Jurkat, Clone E6-1 (cell line): Measurements from ENCODE around the gene OR8B12.
"Not testable (repeated sequence)": the region's sequence is repeated elsewhere in the genome, so short reads cannot be mapped to it uniquely, and the experiment has no call there.

Source experiments
- DNase-seq: peaks from one replicate; pipeline ENCODE4 v3.0.0-alpha.2; 2011; ENCODE audit warnings: low read depth, low spot score
- H3K4me3 ChIP-seq: 2 replicates; pipeline ENCODE4 v1.5.1; 2011; ENCODE audit warnings: mild to moderate bottlenecking, low read length, control low read depth, moderate library complexity

The OR8B12 gene

GRCh38 chr11:124535552-124536232 lies 7.8 kb downstream of the OR8B12 start:
- no peak overlapping the region for H3K4me3 ChIP-seq
- no peak for DNase-seq

DNA sequence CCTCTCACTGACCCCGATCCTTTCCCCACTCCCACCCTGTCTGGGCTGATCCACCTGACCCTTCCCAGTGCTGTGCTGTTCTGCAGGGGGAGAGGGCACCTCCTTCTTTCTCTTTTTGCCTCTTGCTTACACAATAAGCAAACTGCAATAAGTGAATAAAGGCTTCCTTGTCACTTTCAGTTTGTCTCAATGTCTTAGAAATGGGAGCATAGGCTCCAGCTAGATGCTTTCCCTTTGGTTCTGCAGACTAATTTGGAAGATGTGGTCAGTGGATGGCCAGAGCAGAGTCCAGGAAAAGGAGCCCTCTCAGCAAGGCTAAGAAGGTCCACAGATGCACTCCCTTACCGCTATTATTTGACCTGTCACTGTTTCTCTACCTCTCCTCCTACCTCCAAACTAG lies 9.4 kb downstream of the OR8B12 start:
- no peak for DNase-seq
- no peak overlapping the region for H3K4me3 ChIP-seq

GRCh38 chr11:124533626-124534025 lies 9.8 kb downstream of the OR8B12 start:
- DNase-seq = no peak
- no peak overlapping the region for H3K4me3 ChIP-seq

GRCh38 chr11:124520550-124520854 lies 23.0 kb downstream of the OR8B12 start:
- H3K4me3 ChIP-seq = no peak overlapping the region
- DNase-seq = no peak

- DNase-seq = no peak
- H3K4me3 ChIP-seq = no peak overlapping the region
These were observed 23.5 kb downstream of the OR8B12 start for GRCh38 chr11:124519850-124520549.

- H3K4me3 ChIP-seq = no peak overlapping the region
- no peak for DNase-seq
These were observed 24.4 kb downstream of the OR8B12 start for GRCh38 chr11:124518989-124519451.

DNA sequence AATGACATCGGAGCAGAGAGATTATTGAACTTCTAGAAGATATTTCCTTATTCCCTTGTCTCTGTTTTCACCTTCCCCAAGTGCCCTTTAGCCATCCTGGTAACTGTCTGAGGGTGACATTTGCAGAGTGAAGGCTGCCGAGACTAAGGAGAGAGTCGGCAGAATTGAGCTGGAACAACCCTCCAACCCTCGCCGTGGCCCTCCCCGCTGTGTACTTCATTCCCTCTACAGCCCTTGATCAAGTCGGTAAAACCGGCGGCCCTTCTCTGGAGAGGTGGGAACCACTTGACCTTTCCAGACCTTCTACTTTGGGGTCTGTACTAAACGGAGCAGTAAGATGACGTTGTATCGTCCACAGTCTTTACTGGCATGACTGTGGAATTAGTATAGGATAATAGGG lies 26.1 kb downstream of the OR8B12 start:
- DNase-seq = no peak
- no peak overlapping the region for H3K4me3 ChIP-seq

DNA sequence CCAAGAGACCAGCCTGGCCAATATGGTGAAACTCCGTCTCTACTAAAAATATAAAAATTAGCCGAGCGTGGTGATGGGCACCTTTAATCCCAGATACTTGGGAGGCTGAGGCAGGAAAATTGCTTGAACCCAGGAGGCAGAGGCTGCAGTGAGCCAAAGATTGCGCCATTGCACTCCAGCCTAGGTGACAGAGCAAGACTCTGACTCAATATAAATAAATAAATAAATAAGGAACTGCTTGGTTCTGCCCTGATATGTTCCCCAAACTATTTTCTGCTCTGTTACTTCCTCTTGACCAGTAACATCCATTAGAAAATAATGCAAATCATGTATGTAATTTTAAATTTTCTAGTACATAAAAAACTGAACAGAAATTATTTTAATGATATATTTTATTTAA lies 28.8 kb downstream of the OR8B12 start:
- not testable (repeated sequence) for H3K4me3 ChIP-seq, DNase-seq

- no peak overlapping the region for H3K4me3 ChIP-seq
- DNase-seq = no peak
These were observed 29.3 kb downstream of the OR8B12 start for GRCh38 chr11:124514131-124514530.

DNA sequence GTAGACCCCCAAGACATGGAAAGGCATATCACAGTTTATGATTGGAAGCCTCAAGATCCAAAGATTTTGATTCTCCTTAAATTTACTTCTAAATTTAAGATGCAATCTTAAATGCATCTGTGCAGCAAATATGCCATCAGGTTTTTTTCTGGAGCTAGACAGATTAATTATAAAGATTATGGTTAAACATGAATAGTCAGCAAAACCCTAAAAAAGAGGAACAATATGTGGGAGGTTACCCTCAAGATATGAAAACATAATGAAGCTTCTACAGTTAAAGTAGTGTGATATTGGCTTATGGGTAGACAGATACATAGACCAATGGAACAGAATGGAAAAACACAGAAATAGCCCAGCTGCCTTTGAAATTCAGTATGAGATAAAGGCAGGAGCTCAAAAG lies 31.7 kb downstream of the OR8B12 start:
- no peak overlapping the region for H3K4me3 ChIP-seq
- no peak for DNase-seq

DNA sequence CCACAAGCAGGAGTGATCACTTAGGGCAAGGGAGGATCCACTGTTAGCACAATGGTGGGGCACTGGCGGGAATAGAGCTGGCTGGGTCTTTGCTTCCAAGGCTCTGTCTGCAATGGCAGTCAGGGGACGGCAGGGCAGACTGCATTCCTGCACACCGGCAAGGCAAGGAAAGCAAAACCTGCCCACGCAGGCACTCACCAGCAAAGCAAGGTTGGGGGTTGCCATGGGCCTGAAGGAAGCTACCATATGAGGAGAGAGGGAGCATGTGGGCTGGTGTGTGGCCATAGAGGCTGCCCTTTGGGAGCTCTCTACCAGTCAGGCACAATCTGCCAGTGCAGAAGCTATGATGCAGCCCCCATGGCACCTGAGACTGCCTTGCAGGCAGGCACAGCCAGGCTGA lies 33.2 kb downstream of the OR8B12 start:
- DNase-seq = no peak
- no peak overlapping the region for H3K4me3 ChIP-seq

DNA sequence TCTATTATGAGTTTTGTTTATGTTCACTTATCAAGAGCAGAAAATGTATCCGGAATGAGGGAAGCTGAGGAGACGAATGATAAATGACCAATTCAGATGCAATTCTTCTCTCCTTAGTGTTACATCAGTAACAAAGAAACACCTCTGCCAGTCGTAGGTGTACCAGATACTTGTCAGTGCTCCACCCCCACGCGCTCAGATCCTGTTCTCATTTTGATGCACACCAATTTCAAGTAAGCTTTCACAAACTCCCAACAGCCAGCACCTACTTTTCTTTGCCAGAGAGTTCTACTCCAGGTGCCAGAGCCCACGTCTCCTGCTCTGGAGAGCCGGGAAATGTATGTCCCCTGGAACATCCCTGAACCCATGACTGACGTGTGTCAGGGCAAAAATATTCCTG lies 43.7 kb downstream of the OR8B12 start:
- no peak overlapping the region for H3K4me3 ChIP-seq
- DNase-seq = no peak

DNA sequence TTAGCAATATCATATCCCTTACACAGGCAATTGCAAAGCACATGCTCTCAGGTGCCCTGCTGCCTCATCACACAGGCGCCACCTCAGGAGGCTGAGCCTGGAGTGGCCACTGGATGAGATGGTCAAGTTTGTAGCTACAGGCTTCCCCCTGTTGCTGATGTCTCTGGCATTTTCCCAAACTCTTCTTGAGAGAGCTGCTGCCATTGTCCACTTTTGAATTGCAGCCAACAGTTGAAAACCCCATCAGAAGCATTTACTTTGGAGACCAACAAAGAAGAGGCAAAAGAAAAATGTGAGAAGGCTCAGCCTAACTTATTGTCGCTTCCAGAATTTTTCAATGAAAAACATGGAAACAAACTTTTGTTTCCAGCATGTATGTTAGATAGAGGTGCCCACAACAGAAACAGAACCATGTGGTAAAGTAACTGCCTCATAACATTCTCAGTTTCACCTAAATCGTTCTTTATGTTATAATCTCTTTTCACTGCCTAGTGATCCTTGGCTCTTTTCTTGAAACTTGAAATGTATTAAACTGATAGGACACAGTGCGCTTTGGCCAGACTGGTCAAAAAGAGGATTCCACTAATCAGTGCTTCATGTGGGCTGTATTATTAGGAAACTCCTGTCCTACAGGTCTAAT lies 50.3 kb downstream of the OR8B12 start:
- no peak overlapping the region for H3K4me3 ChIP-seq
- DNase-seq = no peak
